ENCODE data around the gene COL5A1. TPM values are rescaled to one million over a fixed set of nuclear protein-coding genes. Genes with fewer than 3 reads are reported as not detected.

The COL5A1 gene
- total RNA-seq, 1 donor from 2014 or later, result 6.1 TPM

DNA sequence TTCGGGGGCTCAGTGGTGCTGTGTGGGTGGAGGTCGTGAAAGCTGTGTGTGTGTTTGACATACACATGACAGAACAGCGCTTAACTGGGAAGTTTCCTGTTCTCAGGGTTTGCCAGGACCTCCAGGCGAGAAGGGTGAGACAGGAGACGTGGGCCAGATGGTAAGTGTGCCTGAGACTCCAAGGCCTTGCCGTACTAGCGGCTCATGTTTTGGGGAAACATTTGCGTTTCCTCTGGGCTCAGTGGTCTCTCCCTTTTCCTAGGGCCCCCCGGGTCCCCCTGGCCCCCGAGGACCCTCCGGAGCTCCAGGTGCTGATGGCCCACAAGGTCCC, 170.7 kb downstream of the COL5A1 start:
- Histone ChIP-seq H3K27me3 (no peaks in the 10 kb centered on the region), H3K36me3 (no peaks in the 10 kb centered on the region), H3K9me3 (ENCODE audit: low read depth) (no peaks in the 10 kb centered on the region), H3K27ac (no peak overlapping the region), H3F3A (ENCODE audit: low read depth) (peaks cover 7% of the 10 kb centered on the region), H3K4me3 (no peak overlapping the region), H3K4me1 (peaks cover 27% of the 10 kb centered on the region), H2AFZ (replicated peaks) (no peak overlapping the region), H3K4me2 (no peak overlapping the region), H3K9ac (no peak overlapping the region), H4K20me1 (ENCODE audit: low read depth) (no peaks in the 10 kb centered on the region), H3K79me2 (ENCODE audit: low read depth) (no peaks in the 10 kb centered on the region)
- H3K27ac Mint-ChIP-seq, result no peak overlapping the region
- no peak overlapping the region for H3K4me3 Mint-ChIP-seq
- no peak for DNase-seq (ENCODE audit: low spot score)
- TF ChIP-seq EZH2phosphoT487 (IDR thresholded peaks at IDR 0.05) (no peak), EZH2 (IDR thresholded peaks at IDR 0.05) (no peak), CTCF (IDR thresholded peaks at IDR 0.05) (no peak)
- H3K4me1 Mint-ChIP-seq, result peaks cover 27% of the 10 kb centered on the region
- no peaks in the 10 kb centered on the region for H3K36me3 Mint-ChIP-seq
- H3K9me3 Mint-ChIP-seq, result no peaks in the 10 kb centered on the region
- peaks cover 4% of the 10 kb centered on the region for H3K27me3 Mint-ChIP-seq (ENCODE audit: insufficient read depth, low read depth)

DNA sequence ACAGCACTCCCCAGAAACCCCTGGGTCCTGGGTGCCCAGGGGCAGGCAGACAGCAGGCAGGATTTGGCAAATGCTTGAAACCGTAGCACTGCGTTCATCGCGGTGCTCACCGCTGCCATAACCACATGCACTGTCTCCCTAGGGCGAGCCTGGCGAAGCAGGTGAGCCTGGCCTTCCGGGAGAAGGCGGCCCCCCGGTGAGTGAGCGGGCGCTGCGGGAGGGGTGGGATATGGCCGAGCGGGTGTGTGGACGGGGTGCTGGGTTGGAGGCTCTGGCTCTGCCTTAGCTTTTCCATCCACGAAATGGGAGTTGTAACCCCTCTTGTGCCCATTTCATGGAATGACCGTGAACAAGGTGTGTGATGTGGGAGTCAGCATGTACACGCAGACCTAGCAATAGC, 172.2 kb downstream of the COL5A1 start:
- no peak for DNase-seq (ENCODE audit: low spot score)
- H3K4me3 Mint-ChIP-seq, result no peak overlapping the region
- Histone ChIP-seq H3K4me1 (peaks cover 19% of the 10 kb centered on the region), H4K20me1 (ENCODE audit: low read depth) (no peaks in the 10 kb centered on the region), H3K4me2 (no peak overlapping the region), H3K36me3 (no peaks in the 10 kb centered on the region), H3K27me3 (no peaks in the 10 kb centered on the region), H2AFZ (replicated peaks) (no peak overlapping the region), H3K9me3 (ENCODE audit: low read depth) (no peaks in the 10 kb centered on the region), H3K9ac (no peak overlapping the region), H3K4me3 (no peak overlapping the region), H3F3A (ENCODE audit: low read depth) (no peaks in the 10 kb centered on the region), H3K27ac (no peak overlapping the region), H3K79me2 (ENCODE audit: low read depth) (no peaks in the 10 kb centered on the region)
- no peaks in the 10 kb centered on the region for H3K9me3 Mint-ChIP-seq
- no peaks in the 10 kb centered on the region for H3K36me3 Mint-ChIP-seq
- no peaks in the 10 kb centered on the region for H3K27me3 Mint-ChIP-seq (ENCODE audit: insufficient read depth, low read depth)
- H3K27ac Mint-ChIP-seq, result no peak overlapping the region
- TF ChIP-seq EZH2 (IDR thresholded peaks at IDR 0.05) (no peak), CTCF (IDR thresholded peaks at IDR 0.05) (no peak), EZH2phosphoT487 (IDR thresholded peaks at IDR 0.05) (no peak)
- H3K4me1 Mint-ChIP-seq, result peaks cover 27% of the 10 kb centered on the region

DNA sequence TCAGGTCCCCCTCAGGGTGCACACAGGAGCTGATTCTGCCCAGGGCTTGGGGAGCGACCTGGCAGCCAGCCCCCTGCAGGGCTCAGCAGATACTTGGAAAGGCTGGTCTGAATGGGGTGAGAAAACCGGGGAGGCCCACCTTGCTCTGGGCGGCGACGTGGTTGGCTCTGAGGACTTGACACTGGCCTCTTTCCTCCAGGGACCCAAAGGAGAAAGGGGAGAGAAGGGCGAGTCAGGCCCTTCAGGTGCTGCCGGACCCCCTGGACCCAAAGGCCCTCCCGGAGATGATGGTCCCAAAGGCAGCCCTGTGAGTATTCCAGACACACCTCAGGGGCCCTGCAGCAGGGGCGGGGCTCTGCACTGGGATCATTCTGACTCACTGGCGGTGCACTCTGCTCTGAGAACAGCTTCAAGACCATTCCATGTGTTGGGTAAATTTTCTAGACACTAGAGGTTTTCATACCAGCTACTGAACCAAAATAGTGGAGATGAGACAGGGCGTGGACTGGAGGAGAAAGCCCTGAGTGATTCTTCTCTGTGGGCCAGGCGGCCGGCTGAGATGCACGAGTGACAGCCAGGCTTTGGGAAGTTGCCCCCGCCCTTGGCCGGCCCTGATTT, 173.1 kb downstream of the COL5A1 start:
- Histone ChIP-seq H2AFZ (replicated peaks) (no peak overlapping the region), H3K4me3 (no peak overlapping the region), H3K4me1 (peaks cover 19% of the 10 kb centered on the region), H3K36me3 (no peaks in the 10 kb centered on the region), H3K4me2 (no peak overlapping the region), H3K27ac (no peak overlapping the region), H3K27me3 (no peaks in the 10 kb centered on the region), H3K9me3 (ENCODE audit: low read depth) (no peaks in the 10 kb centered on the region), H3F3A (ENCODE audit: low read depth) (no peaks in the 10 kb centered on the region), H3K9ac (no peak overlapping the region), H4K20me1 (ENCODE audit: low read depth) (no peaks in the 10 kb centered on the region), H3K79me2 (ENCODE audit: low read depth) (no peaks in the 10 kb centered on the region)
- Mint-ChIP-seq H3K4me1 (peaks cover 24% of the 10 kb centered on the region), H3K36me3 (no peaks in the 10 kb centered on the region), H3K27me3 (ENCODE audit: insufficient read depth, low read depth) (no peaks in the 10 kb centered on the region), H3K4me3 (no peak overlapping the region), H3K27ac (no peak overlapping the region), H3K9me3 (no peaks in the 10 kb centered on the region)
- TF ChIP-seq CTCF (IDR thresholded peaks at IDR 0.05) (no peak), EZH2phosphoT487 (IDR thresholded peaks at IDR 0.05) (no peak), EZH2 (IDR thresholded peaks at IDR 0.05) (no peak)
- no peak for DNase-seq (ENCODE audit: low spot score)
